Hepatocyte (in vitro differentiated cells): ENCODE measurements around the gene ITGA11.

Source experiments
- EZH2 ChIP-seq: fragments of 200-600 bp; sonication (generic); IDR thresholded peaks from 2 replicates; pipeline ENCODE4 v1.6.1; 2016; ENCODE audit warnings: antibody characterized with exemption, mild to moderate bottlenecking, borderline replicate concordance
- EZH2phosphoT487 ChIP-seq: fragments of 200-600 bp; sonication (generic); IDR thresholded peaks from one replicate; pipeline ENCODE4 v1.6.1; 2018; ENCODE audit warnings: antibody characterized with exemption, mild to moderate bottlenecking, low read depth, moderate library complexity; ENCODE audit not compliant: unreplicated experiment, severe bottlenecking
- TF ChIP-seq, protein P1 (sequence below): fragments of 200-600 bp; sonication (generic); IDR thresholded peaks from 2 replicates; pipeline ENCODE4 v1.5.1; 2016; ENCODE audit warnings: antibody characterized with exemption, mild to moderate bottlenecking; ENCODE audit not compliant: poor library complexity

- TF ChIP-seq, protein P1, sequence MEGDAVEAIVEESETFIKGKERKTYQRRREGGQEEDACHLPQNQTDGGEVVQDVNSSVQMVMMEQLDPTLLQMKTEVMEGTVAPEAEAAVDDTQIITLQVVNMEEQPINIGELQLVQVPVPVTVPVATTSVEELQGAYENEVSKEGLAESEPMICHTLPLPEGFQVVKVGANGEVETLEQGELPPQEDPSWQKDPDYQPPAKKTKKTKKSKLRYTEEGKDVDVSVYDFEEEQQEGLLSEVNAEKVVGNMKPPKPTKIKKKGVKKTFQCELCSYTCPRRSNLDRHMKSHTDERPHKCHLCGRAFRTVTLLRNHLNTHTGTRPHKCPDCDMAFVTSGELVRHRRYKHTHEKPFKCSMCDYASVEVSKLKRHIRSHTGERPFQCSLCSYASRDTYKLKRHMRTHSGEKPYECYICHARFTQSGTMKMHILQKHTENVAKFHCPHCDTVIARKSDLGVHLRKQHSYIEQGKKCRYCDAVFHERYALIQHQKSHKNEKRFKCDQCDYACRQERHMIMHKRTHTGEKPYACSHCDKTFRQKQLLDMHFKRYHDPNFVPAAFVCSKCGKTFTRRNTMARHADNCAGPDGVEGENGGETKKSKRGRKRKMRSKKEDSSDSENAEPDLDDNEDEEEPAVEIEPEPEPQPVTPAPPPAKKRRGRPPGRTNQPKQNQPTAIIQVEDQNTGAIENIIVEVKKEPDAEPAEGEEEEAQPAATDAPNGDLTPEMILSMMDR: no peak
- no peak for TF ChIP-seq EZH2
- TF ChIP-seq EZH2phosphoT487: no peak
Observed at GRCh38 chr15:68450192-68450591, 18.2 kb upstream of the ITGA11 start.
